AG09319 (cell line): ENCODE measurements around the gene BST2.
A peak's percentile ranks its signal among the peaks of the same experiment; 100 is the strongest.

Experiments used
- DNase-seq: peaks from one replicate; pipeline ENCODE4 v3.0.0-alpha.2; 2010; ENCODE audit warnings: low read depth; ENCODE audit errors: extremely low read depth
- CTCF ChIP-seq: IDR thresholded peaks from 2 replicates; pipeline ENCODE4 v1.5.1; 2011; ENCODE audit warnings: low read depth, mild to moderate bottlenecking, inconsistent platforms, low read length, moderate library complexity

The BST2 gene

GRCh38 chr19:17429641-17430113, 24.2 kb upstream of the BST2 start:
- DNase-seq = no peak
- TF ChIP-seq CTCF = no peak

GRCh38 chr19:17424743-17425365, 19.4 kb upstream of the BST2 start:
- no peak for DNase-seq
- peak; percentile 47 for TF ChIP-seq CTCF

GRCh38 chr19:17423429-17424208, 18.2 kb upstream of the BST2 start:
- DNase-seq = no peak
- no peak for TF ChIP-seq CTCF

GRCh38 chr19:17421942-17422341, 16.5 kb upstream of the BST2 start:
- no peak for DNase-seq
- no peak for TF ChIP-seq CTCF

- DNase-seq = no peak
Measured at GRCh38 chr19:17420475-17420924, 15.1 kb upstream of the BST2 start.

GRCh38 chr19:17419621-17420474, 14.4 kb upstream of the BST2 start, which contains the start of gene MVB12A:
TSS of gene MVB12A (plus strand) at chr19:17420047. CDS start at chr19:17420136, 89 bp downstream.
- DNase-seq = peak; percentile 97
- TF ChIP-seq CTCF = no peak

More at GRCh38 chr19:17420475-17420924, 15.1 kb upstream of the BST2 start:
- TF ChIP-seq CTCF = no peak; the same call in 1 of the 2 replicates
